Stomach (tissue), 9 donors: ENCODE results near the gene ITGB3BP. TPM values are rescaled to one million over a fixed set of nuclear protein-coding genes. Genes with fewer than 3 reads are reported as not detected.

Experiments
- DNase-seq, 2 donors: peaks; one replicate each; pipeline versions ENCODE4 v3.0.0 to v3.0.0-alpha.2; 2013 to 2019
- H3K27ac ChIP-seq, 5 donors: fragments of 200-600 bp in 4 of 5; sonication (generic) in 4 of 5; one replicate each; pipeline ENCODE4 v1.5.1; 2013 to 2019; ENCODE audit warnings: mild to moderate bottlenecking in 1 of 5, moderate library complexity in 1 of 5
- H3K27me3 ChIP-seq, 3 donors: fragments of 200-600 bp; sonication (generic); one replicate each; pipeline ENCODE4 v1.5.1; 2017 to 2019; ENCODE audit warnings: mixed run types in 1 of 3
- H3K36me3 ChIP-seq, 4 donors: fragments of 200-600 bp; sonication (generic); 1 replicate in 3 of 4; 2 replicates in 1 of 4; pipeline ENCODE4 v1.5.1; 2016 to 2019
- H3K4me1 ChIP-seq, 4 donors: fragments of 200-600 bp; sonication (generic); one replicate each; pipeline ENCODE4 v1.5.1; 2016 to 2019
- H3K4me3 ChIP-seq, 4 donors: fragments of 200-600 bp; sonication (generic) in 3 of 4; one replicate each; pipeline ENCODE4 v1.5.1; 2016 to 2019; ENCODE audit warnings: mild to moderate bottlenecking in 1 of 4
- H3K9me3 ChIP-seq, 4 donors: fragments of 200-600 bp; sonication (generic); one replicate each; pipeline ENCODE4 v1.5.1; 2016 to 2019
- CTCF ChIP-seq, 7 experiments: fragments of 450-650 bp in 4 of 7; fragments of 200-600 bp in 3 of 7; sonication (generic) in 3 of 7; IDR thresholded peaks; one replicate each; pipeline ENCODE4 v1.5.1; 2016 to 2019; ENCODE audit warnings: antibody characterized with exemption in 7 of 7, control low read depth in 2 of 7, mild to moderate bottlenecking in 1 of 7
- EP300 ChIP-seq: sonication (generic); formaldehyde crosslinking; IDR thresholded peaks from one replicate; pipeline ENCODE4 v1.6.1; 2017; ENCODE audit warnings: antibody characterized with exemption
- POLR2A ChIP-seq, 4 donors: fragments of 450-650 bp; IDR thresholded peaks; one replicate each; pipeline ENCODE4 v1.6.1; 2016; ENCODE audit warnings: antibody characterized with exemption in 4 of 4, control low read depth in 2 of 4, mild to moderate bottlenecking in 1 of 4, moderate library complexity in 1 of 4
- POLR2AphosphoS5 ChIP-seq, 3 donors: sonication (generic); formaldehyde crosslinking; IDR thresholded peaks; one replicate each; pipeline ENCODE4 v1.6.1; 2016; ENCODE audit warnings: antibody characterized with exemption in 3 of 3
- WGBS, 5 donors: extraction: QIAGEN DNeasy Blood & Tissue Kit in 3 of 5; methylation state at CpG; one replicate each; pipeline versions ENCODE4 v1.1.5 to v1.1.7; 2013 to 2018; 5-methylcytosine and 5-hydroxymethylcytosine counted together
- intact Hi-C: fragments of 100-400 bp; cut with DNase I; formaldehyde crosslinking; loops from one replicate; pipeline ENCODE4 v1.15.1; 2023; ENCODE audit warnings: low total_unique reads
- polyA plus RNA-seq, 3 donors: library from polyadenylated mRNA; stranded (reverse); fragments of 200-250 nt; gene quantifications; one replicate each; pipeline ENCODE4 v1.2.3, GENCODE V29; 2013
- total RNA-seq, 5 donors: library from RNA; depleted of rRNA; stranded (reverse); fragments of >200 nt; gene quantifications; one replicate each; pipeline versions ENCODE4 v1.1.0 to v1.2.3, GENCODE V29; 2014 to 2016
- donor health status: healthy with polysubstance abuse.
- donor health status: Bipolar disorder and iron deficiency.
- donor health status: healthy.

ITGB3BP gene
- total and polyA plus RNA-seq, 8 donors: 6.4 to 36.9 (median 21.3) TPM; not detected in 1

GRCh38 chr1:63548877-63549276 lies 25.9 kb upstream of the ITGB3BP start:
- Histone ChIP-seq H3K27me3 (no peaks in the 10 kb centered on the region), H3K36me3 (peaks cover 0 to 38% (median 18%) of the 10 kb centered on the region in 4 donors), H3K4me3 (no peak overlapping the region), H3K4me1 (no peaks in the 10 kb centered on the region), H3K27ac (no peak overlapping the region), H3K9me3 (no peaks in the 10 kb centered on the region)
- DNase-seq: no peak
- intact Hi-C loops: no loop called here
- TF ChIP-seq POLR2A (IDR thresholded peaks at IDR 0.05): no peak
- WGBS, 5 donors: 89 to 96% (median 95%) methylated on average over 13 of the region's 13 CpGs

- Histone ChIP-seq H3K27ac (no peak overlapping the region), H3K9me3 (no peaks in the 10 kb centered on the region), H3K4me1 (no peaks in the 10 kb centered on the region), H3K4me3 (no peak overlapping the region), H3K36me3 (peaks cover 0 to 34% (median 17%) of the 10 kb centered on the region in 4 donors), H3K27me3 (no peaks in the 10 kb centered on the region)
- DNase-seq: no peak
- intact Hi-C loops: no loop called here
- TF ChIP-seq POLR2A (IDR thresholded peaks at IDR 0.05) (no peak), EP300 (no peak)
- WGBS, 5 donors: 88 to 93% (median 91%) methylated on average over 2 of the region's 2 CpGs
Observed at GRCh38 chr1:63548303-63548702, 25.3 kb upstream of the ITGB3BP start.

- Histone ChIP-seq H3K36me3 (peaks cover 0 to 29% (median 15%) of the 10 kb centered on the region in 4 donors), H3K27ac (no peak overlapping the region), H3K4me1 (no peaks in the 10 kb centered on the region), H3K9me3 (no peaks in the 10 kb centered on the region), H3K27me3 (no peaks in the 10 kb centered on the region), H3K4me3 (no peak overlapping the region)
- DNase-seq: no peak
- TF ChIP-seq CTCF (IDR thresholded peaks at IDR 0.05): no peak
- no peak for TF ChIP-seq POLR2A (IDR thresholded peaks at IDR 0.05)
- TF ChIP-seq EP300: no peak
- no peak for TF ChIP-seq POLR2AphosphoS5 (IDR thresholded peaks at IDR 0.05)
- WGBS, 5 donors: 82 to 94% (median 92%) methylated on average over 2 of the region's 2 CpGs
- intact Hi-C loops: no loop called here
Observed at GRCh38 chr1:63547621-63548294, 24.7 kb upstream of the ITGB3BP start.

GRCh38 chr1:63545780-63546179 lies 22.8 kb upstream of the ITGB3BP start:
- Histone ChIP-seq H3K27me3 (no peaks in the 10 kb centered on the region), H3K36me3 (peaks cover 0 to 24% (median 10%) of the 10 kb centered on the region in 4 donors), H3K27ac (no peak overlapping the region), H3K4me3 (no peak overlapping the region), H3K4me1 (no peaks in the 10 kb centered on the region), H3K9me3 (no peaks in the 10 kb centered on the region)
- intact Hi-C loops: no loop called here
- TF ChIP-seq EP300 (no peak), POLR2A (IDR thresholded peaks at IDR 0.05) (no peak), POLR2AphosphoS5 (IDR thresholded peaks at IDR 0.05) (no peak), CTCF (IDR thresholded peaks at IDR 0.05) (no peak)
- no peak for DNase-seq

GRCh38 chr1:63537940-63538339 lies 14.9 kb upstream of the ITGB3BP start:
- H3K4me1 ChIP-seq: no peaks in the 10 kb centered on the region
- TF ChIP-seq CTCF (IDR thresholded peaks at IDR 0.05) (peak in 2 of 7 experiments; percentile 19 to 30), EP300 (no peak), POLR2A (IDR thresholded peaks at IDR 0.05) (no peak), POLR2AphosphoS5 (IDR thresholded peaks at IDR 0.05) (no peak)
- WGBS, 5 donors: 35 to 64% (median 42%) methylated on average over 1 of the region's 1 CpG
- H3K9me3 ChIP-seq: no peaks in the 10 kb centered on the region
- H3K27me3 ChIP-seq: no peaks in the 10 kb centered on the region
- H3K36me3 ChIP-seq: peaks cover 3 to 33% (median 22%) of the 10 kb centered on the region in 4 donors
- intact Hi-C loops: no loop called here
- DNase-seq: peak in 1 of 2 donors; percentile 16
- no peak overlapping the region for H3K4me3 ChIP-seq
- H3K27ac ChIP-seq: no peak overlapping the region
